ENCODE results near the gene VWF.
A peak's percentile ranks its signal among the peaks of the same experiment; 100 is the strongest.

GRCh38 chr12:6036509-6036908 is 88.0 kb downstream of the VWF start:
- TF ChIP-seq EZH2 (IDR thresholded peaks at IDR 0.05; ENCODE audit: borderline replicate concordance, low read depth, low read length, severe bottlenecking), result no peak
- TF ChIP-seq CTCF (IDR thresholded peaks at IDR 0.05; ENCODE audit: extremely low read depth in 1 of 2, insufficient read depth in 1 of 2, low read depth in 1 of 2, low read length in 2 of 2), result no peak
- TF ChIP-seq POLR2A (IDR thresholded peaks at IDR 0.05; ENCODE audit: low read depth, low read length), result no peak
- no peak for TF ChIP-seq MYC (IDR thresholded peaks at IDR 0.05; ENCODE audit: low read depth, low read length)
- TF ChIP-seq POLR2AphosphoS5 (IDR thresholded peaks at IDR 0.05; ENCODE audit: insufficient read depth, low read depth, low read length), result peak; percentile 10
- no peak for TF ChIP-seq GATA2 (IDR thresholded peaks at IDR 0.05; ENCODE audit: insufficient read depth, insufficient read length, low read depth, low read length)
- no peak for TF ChIP-seq JUN (IDR thresholded peaks at IDR 0.05; ENCODE audit: borderline replicate concordance, insufficient read depth, insufficient read length, low read depth)
- TF ChIP-seq FOS (IDR thresholded peaks at IDR 0.05; ENCODE audit: borderline replicate concordance, insufficient read depth, low read length), result no peak
- TF ChIP-seq MAX (IDR thresholded peaks at IDR 0.05; ENCODE audit: insufficient read depth, insufficient read length), result no peak

Data from endothelial cell of umbilical vein (primary cell).